Smooth muscle cell of the brain vasculature (primary cell): ENCODE results near the gene CYP3A5.
"Not testable (repeated sequence)": the region's sequence is repeated elsewhere in the genome, so short reads cannot be mapped to it uniquely, and the experiment has no call there.

Source experiments
- DNase-seq: peaks from one replicate; pipeline ENCODE4 v3.0.0-alpha.2; 2012; ENCODE audit warnings: low read depth, low spot score

CYP3A5 gene

GRCh38 chr7:99685871-99686608, 6.2 kb upstream of the CYP3A5 start:
- DNase-seq, result not testable (repeated sequence)

GRCh38 chr7:99685129-99685758, 5.4 kb upstream of the CYP3A5 start:
- DNase-seq, result no peak

- DNase-seq, result no peak
Measured at GRCh38 chr7:99679032-99679399, 780 bp downstream of the CYP3A5 start.

GRCh38 chr7:99677648-99678045, 2.1 kb downstream of the CYP3A5 start:
- DNase-seq, result no peak

GRCh38 chr7:99677013-99677647, 2.7 kb downstream of the CYP3A5 start:
- no peak for DNase-seq

- DNase-seq, result no peak
Measured at GRCh38 chr7:99674995-99675742, 4.6 kb downstream of the CYP3A5 start.

- DNase-seq, result no peak
Measured at GRCh38 chr7:99672573-99672972, 7.2 kb downstream of the CYP3A5 start.

- no peak for DNase-seq
Measured at GRCh38 chr7:99669782-99670181, 10.0 kb downstream of the CYP3A5 start.

GRCh38 chr7:99668541-99668940, 11.3 kb downstream of the CYP3A5 start:
- no peak for DNase-seq

GRCh38 chr7:99667179-99667578, 12.6 kb downstream of the CYP3A5 start:
- DNase-seq, result no peak

GRCh38 chr7:99666013-99666395, 13.8 kb downstream of the CYP3A5 start:
- DNase-seq, result no peak

- no peak for DNase-seq
Measured at GRCh38 chr7:99665312-99666012, 14.3 kb downstream of the CYP3A5 start.

- not testable (repeated sequence) for DNase-seq
Measured at GRCh38 chr7:99657879-99658278, 21.9 kb downstream of the CYP3A5 start.

GRCh38 chr7:99654626-99655025, 25.2 kb downstream of the CYP3A5 start:
- DNase-seq, result not testable (repeated sequence)

- DNase-seq, result no peak
Measured at GRCh38 chr7:99653754-99654153, 26.0 kb downstream of the CYP3A5 start.

- not testable (repeated sequence) for DNase-seq
Measured at GRCh38 chr7:99653269-99653668, 26.5 kb downstream of the CYP3A5 start.

GRCh38 chr7:99652671-99653070, 27.1 kb downstream of the CYP3A5 start:
- DNase-seq, result no peak

- DNase-seq, result no peak
Measured at GRCh38 chr7:99651290-99651689, 28.5 kb downstream of the CYP3A5 start.

- no peak for DNase-seq
Measured at GRCh38 chr7:99648843-99649242, 31.0 kb downstream of the CYP3A5 start.

GRCh38 chr7:99645590-99645989, 34.2 kb downstream of the CYP3A5 start:
- no peak for DNase-seq

GRCh38 chr7:99644431-99644830, 35.4 kb downstream of the CYP3A5 start:
- no peak for DNase-seq

- no peak for DNase-seq
Measured at GRCh38 chr7:99643464-99643863, 36.3 kb downstream of the CYP3A5 start.
